GM12891 (cell line): Measurements from ENCODE around the gene CABP2.

Source experiments
- DNase-seq: peaks from one replicate; pipeline ENCODE4 v3.0.0; 2011; ENCODE audit warnings: low spot score; ENCODE audit not compliant: insufficient read length
- FAIRE-seq: peaks from 2 replicates; lab custom pipeline; 2011; peaks lifted over from hg19 to GRCh38; lab: Jason Lieb, UNC
- PAX5 ChIP-seq: IDR thresholded peaks from 2 replicates; pipeline ENCODE4 v1.6.1; 2011; ENCODE audit warnings: low read length, moderate library complexity, mild to moderate bottlenecking; ENCODE audit not compliant: insufficient read depth, severe bottlenecking
- POLR2A ChIP-seq: IDR thresholded peaks from 2 replicates; pipeline ENCODE4 v1.6.1; 2011; ENCODE audit warnings: low read depth, low read length, control low read depth
- POLR2AphosphoS5 ChIP-seq: IDR thresholded peaks from 2 replicates; pipeline ENCODE4 v1.6.1; 2011; ENCODE audit warnings: low read depth, low read length, control low read depth
- POU2F2 ChIP-seq: IDR thresholded peaks from 2 replicates; pipeline ENCODE4 v1.6.1; 2011; ENCODE audit warnings: low read depth, mild to moderate bottlenecking, control low read depth, low read length, moderate library complexity
- SPI1 ChIP-seq: IDR thresholded peaks from 2 replicates; pipeline ENCODE4 v1.6.1; 2011; ENCODE audit warnings: low read depth, low read length, control low read depth
- TAF1 ChIP-seq: IDR thresholded peaks from 2 replicates; pipeline ENCODE4 v1.6.1; 2011; ENCODE audit warnings: low read depth, low read length, control low read depth

Gene CABP2

GRCh38 chr11:67494371-67495233, 28.6 kb downstream of the CABP2 start:
- DNase-seq (peak; percentile 26), FAIRE-seq (no peak)
- TF ChIP-seq PAX5 (no peak), SPI1 (no peak), POU2F2 (no peak), POLR2AphosphoS5 (no peak), TAF1 (no peak), POLR2A (no peak)

GRCh38 chr11:67493548-67494370, 29.5 kb downstream of the CABP2 start:
- TF ChIP-seq POU2F2 (no peak), POLR2A (no peak), POLR2AphosphoS5 (no peak), SPI1 (no peak), TAF1 (no peak), PAX5 (no peak)
- DNase-seq, result peak; percentile 13
- FAIRE-seq, result no peak

- no peak for FAIRE-seq
- DNase-seq, result peak; percentile 55
Measured at GRCh38 chr11:67492801-67493547, 30.3 kb downstream of the CABP2 start.

GRCh38 chr11:67492069-67492727, 31.0 kb downstream of the CABP2 start:
- DNase-seq (no peak), FAIRE-seq (no peak)
- TF ChIP-seq PAX5 (no peak), TAF1 (no peak), POLR2AphosphoS5 (no peak)

More at GRCh38 chr11:67492801-67493547, 30.3 kb downstream of the CABP2 start:
- no peak for TF ChIP-seq POLR2A
- TF ChIP-seq SPI1, result no peak
- no peak for TF ChIP-seq TAF1
- TF ChIP-seq PAX5, result no peak
- TF ChIP-seq POLR2AphosphoS5, result no peak
- no peak for TF ChIP-seq POU2F2

- FAIRE-seq, result no peak
Measured at GRCh38 chr11:67491276-67492068, 31.8 kb downstream of the CABP2 start.

GRCh38 chr11:67490727-67491065, 32.5 kb downstream of the CABP2 start:
- DNase-seq, result peak; percentile 9
- no peak for FAIRE-seq
- TF ChIP-seq TAF1, result no peak
- no peak for TF ChIP-seq POU2F2
- TF ChIP-seq PAX5, result no peak
- no peak for TF ChIP-seq SPI1

More at GRCh38 chr11:67491276-67492068, 31.8 kb downstream of the CABP2 start:
- DNase-seq, result no peak
- no peak for TF ChIP-seq SPI1
- TF ChIP-seq PAX5, result no peak
- no peak for TF ChIP-seq POLR2A
- no peak for TF ChIP-seq TAF1
- peak; percentile 2; the same call in 1 of the 2 replicates for TF ChIP-seq POLR2AphosphoS5

- TF ChIP-seq TAF1 (no peak), POLR2A (no peak)
- DNase-seq (no peak), FAIRE-seq (no peak)
Measured at GRCh38 chr11:67489885-67490726, 33.1 kb downstream of the CABP2 start.
